T-helper 2 cell treated with Interferon-gamma antibody and Interleukin-4, amounts not matched to agents 5 μg/mL and 100 μg/mL, for 36 hours (primary cell): Measurements from ENCODE around the gene OR51G1.

Source experiments
- DNase-seq: peaks from one replicate; pipeline ENCODE4 v3.0.0; 2021; ENCODE audit warnings: low spot score
- H3K27ac Mint-ChIP-seq: one replicate; pipeline ENCODE4 v1.8.0; 2021; ENCODE audit warnings: mild to moderate bottlenecking, mixed read lengths
- H3K27me3 Mint-ChIP-seq: one replicate; pipeline ENCODE4 v1.8.0; 2021; ENCODE audit warnings: low read depth, mixed read lengths
- H3K36me3 Mint-ChIP-seq: one replicate; pipeline ENCODE4 v1.8.0; 2021; ENCODE audit warnings: low read depth, mixed read lengths
- H3K4me1 Mint-ChIP-seq: one replicate; pipeline ENCODE4 v1.8.0; 2021; ENCODE audit warnings: low read depth, mixed read lengths
- H3K4me3 Mint-ChIP-seq: one replicate; pipeline ENCODE4 v1.8.0; 2022; ENCODE audit warnings: mild to moderate bottlenecking, moderate library complexity, mixed read lengths
- H3K9me3 Mint-ChIP-seq: one replicate; pipeline ENCODE4 v1.8.0; 2021; ENCODE audit warnings: mixed read lengths

The OR51G1 gene

DNA sequence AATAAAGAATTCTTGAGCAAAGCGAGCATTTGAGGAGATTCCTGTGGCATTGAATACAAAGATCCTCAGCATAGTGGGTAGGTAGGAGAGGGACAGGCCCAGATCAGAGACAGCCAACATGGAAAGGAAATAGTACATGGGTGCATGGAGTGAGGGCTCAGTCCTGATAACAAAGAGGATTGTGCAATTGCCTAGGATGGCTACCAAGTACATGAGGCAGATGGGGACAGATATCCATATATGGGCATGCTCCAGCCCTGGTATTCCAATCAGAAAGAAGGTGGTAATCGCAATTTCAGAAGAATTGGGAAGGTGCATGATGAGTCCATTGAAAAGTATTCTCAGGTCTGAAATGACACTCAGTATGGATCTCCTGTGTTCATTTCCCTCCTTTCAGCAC, 33.9 kb downstream of the OR51G1 start:
- Mint-ChIP-seq H3K4me3 (no peak overlapping the region), H3K27ac (no peak overlapping the region), H3K9me3 (no peaks in the 10 kb centered on the region), H3K27me3 (no peaks in the 10 kb centered on the region), H3K4me1 (no peaks in the 10 kb centered on the region), H3K36me3 (no peaks in the 10 kb centered on the region)
- no peak for DNase-seq

DNA sequence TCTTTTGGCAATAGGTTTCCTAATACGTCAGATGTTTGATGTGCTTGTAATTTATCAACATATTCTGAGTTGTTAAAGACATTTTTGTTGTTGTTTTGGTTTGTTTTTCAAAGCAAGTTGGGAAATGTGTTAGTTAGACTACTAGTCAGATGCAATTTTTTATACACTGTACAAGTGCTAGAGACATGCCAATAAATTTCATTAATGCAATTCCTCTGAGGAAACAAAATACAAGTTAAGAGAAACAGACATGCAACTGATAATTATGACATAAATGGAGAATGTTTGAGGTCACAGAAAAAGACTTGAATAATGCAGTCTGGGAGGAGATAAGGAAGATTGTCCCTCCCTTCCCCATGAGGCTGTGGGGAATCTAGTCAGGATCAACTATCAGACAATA, 36.5 kb downstream of the OR51G1 start:
- DNase-seq = no peak
- no peaks in the 10 kb centered on the region for H3K9me3 Mint-ChIP-seq
- no peaks in the 10 kb centered on the region for H3K27me3 Mint-ChIP-seq
- no peak overlapping the region for H3K27ac Mint-ChIP-seq
- no peaks in the 10 kb centered on the region for H3K4me1 Mint-ChIP-seq
- no peak overlapping the region for H3K4me3 Mint-ChIP-seq
- no peaks in the 10 kb centered on the region for H3K36me3 Mint-ChIP-seq

DNA sequence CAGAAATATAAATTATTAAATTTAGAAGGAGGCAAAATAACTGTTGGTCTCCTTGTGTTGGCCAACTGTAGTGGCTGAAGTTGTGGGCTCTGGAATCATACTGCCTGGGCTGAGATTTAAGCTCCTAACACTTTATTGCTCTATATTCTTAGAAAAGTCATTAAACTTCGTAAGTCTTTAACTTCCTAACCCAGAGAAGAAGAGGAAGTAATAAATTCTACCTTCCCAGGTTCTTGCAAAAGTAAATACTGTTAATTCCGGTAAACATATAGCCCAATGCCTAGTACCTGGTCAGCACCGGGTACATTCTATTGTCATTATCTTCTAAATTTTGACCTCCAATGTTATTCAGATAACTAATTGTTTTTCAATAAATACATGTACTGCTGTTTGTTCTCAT, 38.0 kb downstream of the OR51G1 start:
- no peak overlapping the region for H3K4me3 Mint-ChIP-seq

DNA sequence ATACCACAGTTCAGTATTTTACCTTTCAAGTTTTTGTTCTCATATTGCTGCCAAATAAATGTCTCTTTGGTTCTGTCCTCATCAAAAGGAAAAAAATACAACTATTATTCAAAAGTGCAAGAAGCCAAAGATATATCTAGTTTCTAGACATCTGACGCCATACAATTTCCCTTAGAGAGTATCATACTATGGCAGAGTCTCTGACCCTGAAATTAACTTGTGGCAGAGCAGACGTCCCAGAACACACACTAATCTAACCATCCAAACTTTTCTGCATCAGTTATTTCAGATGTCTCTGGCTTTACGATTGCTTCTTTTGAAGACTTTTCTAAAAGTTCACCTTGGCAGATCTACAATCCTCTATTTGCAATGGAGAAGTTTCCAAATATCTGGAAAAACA, 39.8 kb downstream of the OR51G1 start:
- H3K27me3 Mint-ChIP-seq = no peaks in the 10 kb centered on the region
- DNase-seq = no peak
- no peaks in the 10 kb centered on the region for H3K36me3 Mint-ChIP-seq
- H3K4me3 Mint-ChIP-seq = no peak overlapping the region
- no peaks in the 10 kb centered on the region for H3K4me1 Mint-ChIP-seq
- H3K9me3 Mint-ChIP-seq = no peaks in the 10 kb centered on the region
- H3K27ac Mint-ChIP-seq = no peak overlapping the region

More for the DNA sequence above, 38.0 kb downstream of the OR51G1 start:
- Mint-ChIP-seq H3K4me1 (no peaks in the 10 kb centered on the region), H3K27me3 (no peaks in the 10 kb centered on the region), H3K36me3 (no peaks in the 10 kb centered on the region), H3K9me3 (no peaks in the 10 kb centered on the region), H3K27ac (no peak overlapping the region)
- DNase-seq = no peak

DNA sequence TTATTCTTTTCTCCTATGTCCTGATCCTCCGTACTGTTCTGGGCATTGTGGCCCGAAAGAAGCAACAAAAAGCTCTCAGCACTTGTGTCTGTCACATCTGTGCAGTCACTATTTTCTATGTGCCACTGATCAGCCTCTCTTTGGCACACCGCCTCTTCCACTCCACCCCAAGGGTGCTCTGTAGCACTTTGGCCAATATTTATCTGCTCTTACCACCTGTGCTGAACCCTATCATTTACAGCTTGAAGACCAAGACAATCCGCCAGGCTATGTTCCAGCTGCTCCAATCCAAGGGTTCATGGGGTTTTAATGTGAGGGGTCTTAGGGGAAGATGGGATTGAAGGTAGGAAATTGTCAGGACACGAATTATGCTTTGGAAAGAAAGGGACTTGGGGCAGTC, 41.6 kb downstream of the OR51G1 start:
- H3K27me3 Mint-ChIP-seq = no peaks in the 10 kb centered on the region
- no peaks in the 10 kb centered on the region for H3K36me3 Mint-ChIP-seq
- H3K4me3 Mint-ChIP-seq = no peak overlapping the region
- no peaks in the 10 kb centered on the region for H3K4me1 Mint-ChIP-seq
- no peaks in the 10 kb centered on the region for H3K9me3 Mint-ChIP-seq
- no peak overlapping the region for H3K27ac Mint-ChIP-seq
- DNase-seq = no peak

- Mint-ChIP-seq H3K4me3 (no peak within 1 kb of the TSS), H3K9me3 (no peaks in the 10 kb centered on the region), H3K27ac (no peak within 1 kb of the TSS), H3K27me3 (no peaks in the 10 kb centered on the region), H3K4me1 (no peaks in the 10 kb centered on the region), H3K36me3 (no peaks in the 10 kb centered on the region)
- no peak for DNase-seq
These were observed 42.2 kb downstream of the OR51G1 start, which contains the start of gene OR51T1 for GRCh38 chr11:4881860-4882500. TSS of gene OR51T1 (plus strand) at chr11:4881900. CDS start at chr11:4881900, 0 bp downstream.

GRCh38 chr11:4881188-4881587, 43.0 kb downstream of the OR51G1 start:
- H3K4me3 Mint-ChIP-seq = no peak overlapping the region
- DNase-seq = no peak

More at GRCh38 chr11:4881188-4881587, 43.0 kb downstream of the OR51G1 start:
- H3K36me3 Mint-ChIP-seq = no peaks in the 10 kb centered on the region
- no peak overlapping the region for H3K27ac Mint-ChIP-seq
- H3K4me1 Mint-ChIP-seq = no peaks in the 10 kb centered on the region
- no peaks in the 10 kb centered on the region for H3K27me3 Mint-ChIP-seq
- H3K9me3 Mint-ChIP-seq = no peaks in the 10 kb centered on the region
